Duodenal mucosa (tissue), 2 donors: ENCODE results near the gene CANT1.

Experiments
- H3K27ac ChIP-seq: one replicate; pipeline ENCODE4 v1.7.0; 2013; ENCODE audit warnings: low read depth, low read length
- H3K27me3 ChIP-seq, 2 donors: one replicate each; pipeline ENCODE4 v1.7.0; 2013; ENCODE audit warnings: low read length in 2 of 2, control low read depth in 1 of 2; ENCODE audit not compliant: insufficient read depth in 2 of 2, control insufficient read depth in 1 of 2
- H3K36me3 ChIP-seq, 2 donors: one replicate each; pipeline ENCODE4 v1.7.0; 2013; ENCODE audit warnings: low read length in 2 of 2, control low read depth in 1 of 2; ENCODE audit not compliant: insufficient read depth in 2 of 2, control insufficient read depth in 1 of 2
- H3K4me1 ChIP-seq, 2 donors: one replicate each; pipeline ENCODE4 v1.7.0; 2013; ENCODE audit warnings: low read length in 2 of 2, control low read depth in 1 of 2; ENCODE audit not compliant: insufficient read depth in 2 of 2, control insufficient read depth in 1 of 2
- H3K4me3 ChIP-seq, 2 donors: one replicate each; pipeline ENCODE4 v1.7.0; 2013; ENCODE audit warnings: low read length in 2 of 2, low read depth in 1 of 2
- H3K9ac ChIP-seq, 2 donors: one replicate each; pipeline ENCODE4 v1.7.0; 2013; ENCODE audit warnings: low read length in 2 of 2, low read depth in 1 of 2
- H3K9me3 ChIP-seq, 2 donors: one replicate each; pipeline ENCODE4 v1.7.0; 2013; ENCODE audit warnings: low read length in 2 of 2, control low read depth in 1 of 2; ENCODE audit not compliant: control insufficient read depth in 1 of 2

Gene CANT1

DNA sequence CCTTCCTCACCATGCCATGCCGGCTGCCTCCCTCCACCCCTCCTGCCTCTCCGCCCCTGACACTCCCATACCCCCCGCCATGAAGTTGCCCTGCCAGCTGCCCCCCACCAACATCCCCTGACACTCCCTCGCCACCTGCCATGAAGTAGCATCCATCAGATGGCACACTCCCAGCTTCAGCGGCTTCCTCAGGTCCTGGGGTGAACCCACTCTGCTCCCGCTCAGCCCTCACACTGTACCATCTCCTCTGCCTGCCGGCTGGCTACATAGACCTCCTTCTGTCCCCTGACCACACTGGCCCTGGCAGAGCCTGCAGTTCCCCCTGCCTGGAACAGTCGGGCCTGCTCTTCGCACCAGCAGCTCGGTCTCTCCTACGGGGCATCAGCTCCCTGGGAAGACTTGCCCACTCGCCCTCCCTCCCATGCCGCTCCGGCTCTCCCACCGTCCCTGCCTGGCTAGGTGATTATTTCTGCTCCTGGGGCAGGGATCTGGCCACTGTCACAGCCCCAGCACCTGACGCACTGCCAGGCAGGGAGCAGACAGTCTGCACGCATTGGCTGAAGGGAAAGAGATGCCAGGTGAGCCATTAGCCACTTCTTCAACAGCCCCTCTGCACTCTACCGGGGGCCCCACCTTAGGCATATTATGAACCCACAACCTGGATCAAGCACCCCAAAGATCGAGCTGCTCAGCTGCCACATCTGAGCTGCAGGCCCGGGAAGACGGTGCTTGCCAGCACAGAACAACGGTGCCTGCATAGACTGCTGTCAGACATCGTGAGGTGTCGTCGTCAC lies 9.0 kb downstream of the CANT1 start:
- H3K9me3 ChIP-seq = no peaks in the 10 kb centered on the region
- H3K9ac ChIP-seq = no peak overlapping the region
- H3K36me3 ChIP-seq = peaks cover 7 to 49% of the 10 kb centered on the region in 2 donors
- H3K27me3 ChIP-seq = no peaks in the 10 kb centered on the region
- peak overlapping the region in 1 of 2 donors; percentile 3 for H3K4me3 ChIP-seq
- H3K4me1 ChIP-seq = peaks cover 49 to 56% of the 10 kb centered on the region in 2 donors
- peak overlapping the region; percentile 1 for H3K27ac ChIP-seq

DNA sequence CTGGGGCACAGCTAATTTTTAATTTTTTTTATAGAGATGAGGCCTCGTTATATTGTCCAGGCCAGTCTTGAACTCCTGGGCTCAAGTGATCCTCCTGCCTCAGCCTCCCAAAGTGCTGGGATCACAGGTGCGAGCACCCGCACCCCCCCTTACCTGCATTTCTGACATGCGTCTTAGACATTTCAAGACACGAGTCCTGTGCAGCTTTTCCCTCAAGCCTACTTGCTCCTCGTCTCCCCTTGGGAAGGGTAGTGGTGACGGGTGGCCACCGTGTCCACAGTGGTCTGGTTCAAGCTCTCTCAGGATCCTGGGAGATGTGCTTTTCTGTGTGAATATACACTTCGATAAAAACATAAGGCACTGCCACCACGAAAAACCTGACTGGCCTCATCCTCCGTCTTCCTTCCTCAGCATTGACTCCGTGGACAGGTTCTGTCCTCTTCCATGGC lies 9.6 kb downstream of the CANT1 start:
- no peak overlapping the region for H3K4me3 ChIP-seq
- peaks cover 7 to 56% of the 10 kb centered on the region in 2 donors for H3K36me3 ChIP-seq
- H3K27me3 ChIP-seq = no peaks in the 10 kb centered on the region
- H3K4me1 ChIP-seq = peaks cover 49 to 57% of the 10 kb centered on the region in 2 donors
- H3K27ac ChIP-seq = no peak overlapping the region
- H3K9ac ChIP-seq = no peak overlapping the region
- H3K9me3 ChIP-seq = no peaks in the 10 kb centered on the region

DNA sequence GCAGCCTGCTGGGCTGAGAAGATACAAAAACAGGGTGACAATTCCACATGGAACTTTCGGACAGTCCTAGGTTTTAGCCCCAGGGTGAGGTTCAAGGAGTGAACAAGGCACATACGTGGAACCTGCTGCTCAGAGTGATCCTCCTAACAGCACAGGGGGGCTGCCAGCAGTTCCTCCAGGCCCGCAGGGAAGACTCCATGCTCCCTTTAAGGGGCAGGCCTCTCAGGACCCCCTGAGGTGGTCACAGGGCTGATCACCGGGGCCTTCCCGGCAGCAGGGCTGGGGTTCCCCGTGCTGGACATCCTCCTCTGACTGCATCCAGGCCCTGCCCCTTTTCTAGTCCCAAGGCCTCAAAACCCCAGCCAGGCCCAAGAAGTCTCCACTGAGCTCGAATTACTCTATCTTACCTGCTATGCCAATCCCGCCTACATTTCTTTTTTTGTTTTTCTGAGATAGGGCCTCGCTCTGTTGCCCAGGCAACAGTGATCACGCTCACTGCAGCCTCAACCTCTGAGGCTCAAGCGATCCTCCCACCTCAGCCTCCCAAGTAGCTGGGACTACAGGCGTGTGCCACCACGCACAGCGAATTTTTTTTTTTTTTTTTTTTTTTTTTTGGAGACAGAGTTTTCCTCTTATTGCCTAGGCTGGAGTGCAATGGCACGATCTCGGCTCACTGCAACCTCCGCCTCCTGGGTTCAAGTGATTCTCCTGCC lies 10.4 kb downstream of the CANT1 start:
- H3K9me3 ChIP-seq = no peaks in the 10 kb centered on the region
- H3K27ac ChIP-seq = peak overlapping the region; percentile 36
- H3K27me3 ChIP-seq = no peaks in the 10 kb centered on the region
- H3K9ac ChIP-seq = peak overlapping the region in 1 of 2 donors; percentile 20
- peaks cover 7 to 63% of the 10 kb centered on the region in 2 donors for H3K36me3 ChIP-seq
- peaks cover 49 to 64% of the 10 kb centered on the region in 2 donors for H3K4me1 ChIP-seq
- no peak overlapping the region for H3K4me3 ChIP-seq

DNA sequence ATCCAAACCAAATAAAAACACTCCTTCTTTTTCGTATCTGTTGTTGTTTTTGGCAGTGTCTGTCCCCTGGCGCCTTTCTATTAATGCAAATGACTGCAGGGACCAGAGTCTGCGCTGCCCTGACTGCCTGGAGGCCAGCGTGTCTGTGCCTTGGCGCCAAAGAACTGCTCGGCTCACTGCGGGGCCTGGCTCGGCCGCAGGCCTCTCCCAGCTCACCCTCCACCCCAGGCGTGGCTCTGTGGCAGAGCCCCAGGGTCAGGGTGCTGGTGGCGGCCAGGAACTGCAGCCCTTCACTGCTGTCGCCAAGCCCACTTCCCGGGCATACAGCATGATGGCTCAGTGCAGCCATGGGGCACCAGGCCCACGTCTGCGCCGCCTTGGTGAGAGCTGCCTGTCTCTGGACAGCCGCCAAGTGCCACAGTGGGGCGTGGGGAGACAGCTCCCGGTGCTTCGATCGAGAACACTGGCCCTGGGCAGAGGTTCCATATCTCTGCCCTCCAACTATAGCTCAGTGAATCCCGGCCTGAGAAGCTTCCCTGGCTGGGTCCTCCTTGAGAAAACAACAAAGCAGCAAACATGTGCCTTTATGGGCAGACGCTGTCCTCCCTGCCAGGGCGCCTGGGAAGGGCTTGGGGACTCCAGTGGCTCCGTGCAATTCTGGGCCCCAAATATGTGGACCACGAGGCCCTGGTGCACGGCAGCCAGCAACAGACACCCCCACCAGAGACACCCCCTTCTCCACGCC lies 11.1 kb downstream of the CANT1 start:
- H3K4me1 ChIP-seq = peaks cover 56 to 69% of the 10 kb centered on the region in 2 donors
- H3K36me3 ChIP-seq = peaks cover 10 to 70% of the 10 kb centered on the region in 2 donors
- no peaks in the 10 kb centered on the region for H3K9me3 ChIP-seq
- H3K27ac ChIP-seq = peak overlapping the region; percentile 36
- no peaks in the 10 kb centered on the region for H3K27me3 ChIP-seq
- peak overlapping the region in 1 of 2 donors; percentile 20 for H3K9ac ChIP-seq
- H3K4me3 ChIP-seq = no peak overlapping the region

DNA sequence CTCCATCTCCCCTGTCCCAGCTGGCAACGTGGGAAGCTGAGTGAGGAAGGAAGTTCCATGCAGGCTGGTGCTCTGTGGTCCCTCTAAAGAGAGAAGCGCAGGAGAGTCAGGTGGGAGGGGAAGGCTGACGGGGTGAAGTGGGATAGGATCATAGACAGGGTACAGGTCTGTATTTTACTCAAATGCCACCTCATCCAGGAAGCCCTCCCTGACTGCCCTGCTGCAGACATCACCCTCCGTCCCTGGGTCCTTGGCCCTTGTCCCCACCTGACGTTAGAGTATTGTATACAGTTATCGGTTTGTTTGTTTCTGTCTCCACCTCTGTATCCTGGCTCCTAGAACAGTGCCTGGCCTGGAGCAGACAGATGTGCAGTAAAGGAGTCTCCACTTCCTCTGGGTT lies 11.7 kb downstream of the CANT1 start:
- no peak overlapping the region for H3K4me3 ChIP-seq
- H3K27ac ChIP-seq = no peak overlapping the region
- peaks cover 13 to 74% of the 10 kb centered on the region in 2 donors for H3K36me3 ChIP-seq
- peak overlapping the region in 1 of 2 donors; percentile 20 for H3K9ac ChIP-seq
- H3K27me3 ChIP-seq = no peaks in the 10 kb centered on the region
- peaks cover 59 to 75% of the 10 kb centered on the region in 2 donors for H3K4me1 ChIP-seq
- no peaks in the 10 kb centered on the region for H3K9me3 ChIP-seq

DNA sequence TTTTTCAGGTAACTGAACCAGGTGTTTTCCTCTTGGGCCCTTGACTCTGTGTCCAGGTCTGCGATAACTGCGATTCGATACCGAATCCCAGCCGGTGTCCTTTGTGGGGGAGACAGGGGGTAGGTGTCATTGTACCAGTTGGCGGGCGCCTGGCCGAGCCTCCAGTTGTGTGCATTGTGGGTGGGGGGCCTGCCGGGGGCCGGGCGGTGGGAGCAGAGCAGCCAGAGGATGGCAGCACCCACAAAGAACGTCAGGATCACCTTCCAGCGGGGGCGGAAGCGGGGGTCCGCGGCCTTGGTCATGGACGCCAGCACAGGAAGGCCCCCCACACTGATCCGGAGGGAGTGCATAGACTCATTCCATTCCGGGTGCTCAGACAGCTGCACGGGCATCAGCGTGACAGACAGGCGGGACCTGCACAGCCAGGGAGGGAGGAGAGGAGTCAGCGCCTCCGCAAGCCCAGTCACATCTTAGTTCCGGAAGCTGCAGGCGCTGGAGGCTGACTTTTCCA lies 12.3 kb downstream of the CANT1 start:
- H3K27me3 ChIP-seq = no peaks in the 10 kb centered on the region
- H3K36me3 ChIP-seq = peaks cover 15 to 71% of the 10 kb centered on the region in 2 donors
- H3K4me1 ChIP-seq = peaks cover 56 to 75% of the 10 kb centered on the region in 2 donors
- no peak overlapping the region for H3K9ac ChIP-seq
- no peaks in the 10 kb centered on the region for H3K9me3 ChIP-seq
- no peak overlapping the region for H3K4me3 ChIP-seq
- no peak overlapping the region for H3K27ac ChIP-seq

DNA sequence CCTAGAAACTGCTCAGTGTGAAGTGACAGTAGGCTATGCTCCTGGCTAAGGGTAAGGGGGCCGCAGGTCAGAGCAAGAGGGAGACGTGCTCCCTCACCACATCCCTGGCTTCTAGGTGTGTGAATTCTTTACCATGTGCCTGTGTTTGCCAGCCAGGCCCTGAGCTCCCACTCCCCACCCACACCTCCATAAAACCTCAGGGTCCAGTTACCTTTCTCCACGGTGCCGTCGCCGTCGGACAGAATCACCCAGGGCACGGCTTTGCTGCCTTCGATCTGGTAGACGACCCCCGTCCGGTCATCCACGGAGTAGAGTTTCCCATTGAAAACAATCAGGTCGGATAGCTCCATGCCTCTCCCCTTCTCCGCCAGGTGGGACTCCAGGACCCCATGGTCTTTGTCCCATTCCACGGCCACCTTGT lies 12.8 kb downstream of the CANT1 start:
- Histone ChIP-seq H3K9ac (peak overlapping the region; percentile 37 to 66), H3K4me1 (peaks cover 56 to 72% of the 10 kb centered on the region in 2 donors), H3K27ac (no peak overlapping the region), H3K4me3 (peak overlapping the region; percentile 28), H3K36me3 (peaks cover 15 to 71% of the 10 kb centered on the region in 2 donors), H3K27me3 (no peaks in the 10 kb centered on the region), H3K9me3 (no peaks in the 10 kb centered on the region)

DNA sequence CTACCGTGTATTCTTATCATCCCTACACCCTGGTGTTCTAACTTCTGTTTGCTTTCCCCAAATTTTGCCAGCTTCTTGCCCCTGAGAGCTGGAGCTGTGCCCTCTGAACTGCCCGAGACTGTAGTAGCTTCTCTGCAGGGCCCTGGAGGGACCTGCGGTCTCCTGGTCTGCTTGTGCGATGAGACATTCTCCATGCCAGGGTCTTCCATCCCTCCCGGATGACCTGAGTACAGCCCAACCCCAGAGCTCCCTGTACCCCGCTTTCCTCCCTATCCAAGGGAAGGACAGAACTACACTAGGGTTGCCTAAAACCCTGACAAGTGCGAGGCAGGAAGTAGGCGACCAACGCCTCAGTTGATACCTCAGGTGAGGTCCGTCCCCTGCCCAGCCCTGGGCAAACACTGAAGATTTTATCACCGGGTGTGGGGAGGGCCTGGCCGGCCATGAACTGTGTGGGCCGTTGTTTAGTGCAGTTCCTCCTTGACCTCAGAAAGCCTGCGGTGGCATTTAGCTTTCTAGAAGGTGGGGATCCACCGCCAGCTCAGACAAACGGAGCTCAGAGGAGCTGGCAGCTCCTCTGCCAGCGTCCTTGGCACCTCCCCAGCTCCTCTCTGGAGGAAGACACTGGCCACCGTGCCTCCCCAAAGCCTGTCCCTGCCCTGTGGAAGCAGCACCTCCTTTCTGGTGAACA lies 13.7 kb downstream of the CANT1 start:
- H3K9ac ChIP-seq = peak overlapping the region; percentile 57 to 66
- peaks cover 56 to 69% of the 10 kb centered on the region in 2 donors for H3K4me1 ChIP-seq
- H3K9me3 ChIP-seq = no peaks in the 10 kb centered on the region
- peak overlapping the region; percentile 41 for H3K27ac ChIP-seq
- peaks cover 21 to 80% of the 10 kb centered on the region in 2 donors for H3K36me3 ChIP-seq
- H3K27me3 ChIP-seq = no peaks in the 10 kb centered on the region
- peak overlapping the region; percentile 28 for H3K4me3 ChIP-seq

DNA sequence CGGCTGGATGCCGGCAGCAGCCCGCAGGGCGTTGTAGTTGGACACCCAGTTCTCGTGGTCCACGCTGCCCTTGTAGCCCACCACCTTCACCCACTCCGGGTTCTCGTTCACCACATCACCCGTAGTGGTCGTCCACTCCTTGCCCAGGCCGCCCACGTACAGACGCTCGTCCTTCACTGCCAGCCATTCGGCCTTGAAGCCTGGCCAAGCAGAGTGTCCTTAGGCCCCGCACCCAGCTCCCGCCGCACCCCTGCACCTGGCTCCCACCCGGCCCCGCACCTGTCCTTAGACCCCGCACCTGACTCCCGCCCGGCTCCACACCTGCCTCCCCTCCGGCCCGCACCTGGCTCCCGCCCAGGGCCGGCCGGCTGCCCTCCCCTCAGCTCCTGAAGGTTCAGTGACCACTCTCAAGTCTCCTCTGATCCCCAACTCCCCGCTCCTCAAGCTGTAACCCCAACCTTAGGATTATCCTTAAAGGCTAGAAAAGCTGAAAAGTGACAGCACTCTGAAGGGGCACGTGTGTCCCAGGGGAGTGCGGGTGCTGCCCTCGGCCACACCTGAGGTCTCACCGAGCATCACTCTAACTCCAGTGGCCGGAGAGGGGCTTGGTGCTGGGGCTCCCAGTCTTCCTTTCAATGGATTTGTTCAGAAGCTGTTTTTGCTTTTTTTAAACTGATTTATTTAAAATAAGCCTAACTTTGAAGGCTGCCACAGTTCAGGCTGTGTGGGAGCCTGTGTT lies 14.4 kb downstream of the CANT1 start:
- H3K27me3 ChIP-seq = no peaks in the 10 kb centered on the region
- no peaks in the 10 kb centered on the region for H3K9me3 ChIP-seq
- peaks cover 25 to 83% of the 10 kb centered on the region in 2 donors for H3K36me3 ChIP-seq
- peak overlapping the region; percentile 15 to 57 for H3K9ac ChIP-seq
- H3K4me1 ChIP-seq = peaks cover 56 to 69% of the 10 kb centered on the region in 2 donors
- no peak overlapping the region for H3K4me3 ChIP-seq
- H3K27ac ChIP-seq = peak overlapping the region; percentile 41
